Sigmoid colon (tissue), 7 donors: Measurements from ENCODE around the gene ABCC9. TPM values are rescaled to one million over a fixed set of nuclear protein-coding genes. Genes with fewer than 3 reads are reported as not detected.

Source experiments
- DNase-seq: peaks from one replicate; pipeline ENCODE4 v3.0.0-alpha.2; 2019
- H3K27ac ChIP-seq, 4 donors: fragments of 200-600 bp; sonication (generic); one replicate each; pipeline ENCODE4 v1.5.1; 2016 to 2019; ENCODE audit warnings: mild to moderate bottlenecking in 1 of 4
- H3K27me3 ChIP-seq, 3 donors: fragments of 200-600 bp; sonication (generic); one replicate each; pipeline ENCODE4 v1.5.1; 2019; ENCODE audit warnings: mild to moderate bottlenecking in 1 of 3
- H3K36me3 ChIP-seq, 4 donors: fragments of 200-600 bp; sonication (generic); one replicate each; pipeline ENCODE4 v1.5.1; 2016 to 2019
- H3K4me1 ChIP-seq, 4 donors: fragments of 200-600 bp; sonication (generic); one replicate each; pipeline ENCODE4 v1.5.1; 2017 to 2019
- H3K4me3 ChIP-seq, 4 donors: fragments of 200-600 bp; sonication (generic); one replicate each; pipeline ENCODE4 v1.5.1; 2017 to 2019; ENCODE audit warnings: mild to moderate bottlenecking in 2 of 4, moderate library complexity in 1 of 4
- H3K9me3 ChIP-seq, 4 donors: fragments of 200-600 bp in 3 of 4; sonication (generic) in 3 of 4; one replicate each; pipeline versions ENCODE4 v1.5.1 to v1.6.1; 2013 to 2019
- EP300 ChIP-seq, 4 donors: sonication (generic); formaldehyde crosslinking; IDR thresholded peaks; one replicate each; pipeline ENCODE4 v1.6.1; 2017; ENCODE audit warnings: antibody characterized with exemption in 4 of 4
- POLR2A ChIP-seq, 2 donors: fragments of 450-650 bp; IDR thresholded peaks; one replicate each; pipeline ENCODE4 v1.6.1; 2016; ENCODE audit warnings: antibody characterized with exemption in 2 of 2, mild to moderate bottlenecking in 2 of 2, moderate library complexity in 2 of 2
- POLR2AphosphoS5 ChIP-seq, 4 donors: sonication (generic); formaldehyde crosslinking; IDR thresholded peaks; one replicate each; pipeline ENCODE4 v1.6.1; 2017; ENCODE audit warnings: antibody characterized with exemption in 4 of 4
- WGBS, 2 donors: extraction: QIAGEN DNeasy Blood & Tissue Kit; methylation state at CpG; one replicate each; pipeline ENCODE4 v1.1.7; 2013; 5-methylcytosine and 5-hydroxymethylcytosine counted together
- intact Hi-C: fragments of 100-400 bp; cut with DNase I; formaldehyde crosslinking; loops from one replicate; pipeline ENCODE4 v1.15.1; 2023
- polyA plus RNA-seq, 3 donors: library from polyadenylated mRNA; stranded (reverse); fragments of 200-250 nt; gene quantifications; one replicate each; pipeline ENCODE4 v1.2.3, GENCODE V29; 2013
- small RNA-seq, 3 donors: library from RNA; depleted of rRNA; stranded (forward); fragments of <200 nt; gene quantifications; one replicate each; pipeline ENCODE3, GENCODE V24; 2016
- total RNA-seq, 4 donors: library from RNA; depleted of rRNA; stranded (reverse); fragments of >200 nt; gene quantifications; one replicate each; pipeline ENCODE4 v1.1.0, GENCODE V29; 2016
- TF ChIP-seq, protein P1 (sequence below), 4 experiments: fragments of 450-650 bp in 3 of 4; fragments of 200-600 bp in 1 of 4; IDR thresholded peaks; one replicate each; pipeline ENCODE4 v1.5.1; 2016 to 2019; ENCODE audit warnings: antibody characterized with exemption in 4 of 4, mild to moderate bottlenecking in 3 of 4, moderate library complexity in 2 of 4
- donor health status: healthy with polysubstance abuse.
- donor health status: Bipolar disorder and iron deficiency.
- donor health status: healthy.

The ABCC9 gene
- total and polyA plus RNA-seq, 7 donors: 0.23 to 39.2 (median 28.2) TPM

DNA sequence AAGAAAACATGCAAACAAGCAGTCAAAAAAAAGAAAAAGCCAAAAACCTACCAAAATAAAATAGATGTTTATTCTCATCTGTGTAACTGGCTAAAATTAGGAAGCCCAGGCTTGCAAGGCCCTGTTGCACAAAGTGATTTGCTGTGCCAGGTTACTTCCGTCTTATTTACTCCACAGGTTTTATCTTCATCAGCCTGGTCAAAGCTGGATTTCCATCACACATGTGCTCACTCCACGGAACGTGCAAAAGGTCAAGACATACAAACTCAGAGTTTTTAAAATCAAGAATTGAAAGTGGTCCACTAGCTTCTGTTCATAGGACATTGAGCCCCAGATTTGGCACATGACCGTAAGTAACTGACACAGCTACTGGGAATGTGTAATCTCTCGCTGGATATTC, 181.5 kb downstream of the ABCC9 start:
- WGBS, 2 donors: 93 to 95% methylated on average over 5 of the region's 5 CpGs
- H3K27ac ChIP-seq: no peak overlapping the region
- TF ChIP-seq POLR2AphosphoS5 (IDR thresholded peaks at IDR 0.05): no peak
- TF ChIP-seq, protein P1, sequence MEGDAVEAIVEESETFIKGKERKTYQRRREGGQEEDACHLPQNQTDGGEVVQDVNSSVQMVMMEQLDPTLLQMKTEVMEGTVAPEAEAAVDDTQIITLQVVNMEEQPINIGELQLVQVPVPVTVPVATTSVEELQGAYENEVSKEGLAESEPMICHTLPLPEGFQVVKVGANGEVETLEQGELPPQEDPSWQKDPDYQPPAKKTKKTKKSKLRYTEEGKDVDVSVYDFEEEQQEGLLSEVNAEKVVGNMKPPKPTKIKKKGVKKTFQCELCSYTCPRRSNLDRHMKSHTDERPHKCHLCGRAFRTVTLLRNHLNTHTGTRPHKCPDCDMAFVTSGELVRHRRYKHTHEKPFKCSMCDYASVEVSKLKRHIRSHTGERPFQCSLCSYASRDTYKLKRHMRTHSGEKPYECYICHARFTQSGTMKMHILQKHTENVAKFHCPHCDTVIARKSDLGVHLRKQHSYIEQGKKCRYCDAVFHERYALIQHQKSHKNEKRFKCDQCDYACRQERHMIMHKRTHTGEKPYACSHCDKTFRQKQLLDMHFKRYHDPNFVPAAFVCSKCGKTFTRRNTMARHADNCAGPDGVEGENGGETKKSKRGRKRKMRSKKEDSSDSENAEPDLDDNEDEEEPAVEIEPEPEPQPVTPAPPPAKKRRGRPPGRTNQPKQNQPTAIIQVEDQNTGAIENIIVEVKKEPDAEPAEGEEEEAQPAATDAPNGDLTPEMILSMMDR (IDR thresholded peaks at IDR 0.05): no peak
- TF ChIP-seq POLR2A (IDR thresholded peaks at IDR 0.05): no peak
- no peak for TF ChIP-seq EP300 (IDR thresholded peaks at IDR 0.05)
- no peaks in the 10 kb centered on the region for H3K4me1 ChIP-seq
- H3K4me3 ChIP-seq: no peak overlapping the region
- H3K36me3 ChIP-seq: no peaks in the 10 kb centered on the region
- no peaks in the 10 kb centered on the region for H3K9me3 ChIP-seq
- no peaks in the 10 kb centered on the region for H3K27me3 ChIP-seq
- no peak for DNase-seq
- intact Hi-C loops: no loop called here

DNA sequence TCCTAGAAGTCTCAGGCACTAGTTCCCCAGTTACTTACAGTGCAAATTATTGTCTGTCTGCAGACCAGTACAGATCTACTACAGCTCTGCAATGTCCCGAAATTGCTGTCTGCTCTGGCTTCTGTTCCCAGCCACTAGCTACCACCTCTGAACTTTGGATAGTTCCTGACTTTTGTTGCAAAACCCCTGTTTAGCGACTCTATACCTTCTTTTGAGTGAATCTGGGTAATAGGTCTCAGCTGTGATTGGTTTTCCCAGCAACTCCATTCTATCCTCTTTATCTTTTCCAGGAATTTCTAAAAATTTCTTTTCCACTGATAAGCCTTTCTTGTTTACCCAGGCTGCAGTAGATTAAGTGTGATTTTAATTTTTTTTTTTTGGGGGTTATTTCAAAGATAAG, 183.5 kb downstream of the ABCC9 start:
- TF ChIP-seq, protein P1 (IDR thresholded peaks at IDR 0.05): no peak
- no peak for TF ChIP-seq POLR2A (IDR thresholded peaks at IDR 0.05)
- TF ChIP-seq POLR2AphosphoS5 (IDR thresholded peaks at IDR 0.05): no peak
- no peak for TF ChIP-seq EP300 (IDR thresholded peaks at IDR 0.05)
- 67 to 84% methylated on average over 2 of the region's 2 CpGs for WGBS, 2 donors

DNA sequence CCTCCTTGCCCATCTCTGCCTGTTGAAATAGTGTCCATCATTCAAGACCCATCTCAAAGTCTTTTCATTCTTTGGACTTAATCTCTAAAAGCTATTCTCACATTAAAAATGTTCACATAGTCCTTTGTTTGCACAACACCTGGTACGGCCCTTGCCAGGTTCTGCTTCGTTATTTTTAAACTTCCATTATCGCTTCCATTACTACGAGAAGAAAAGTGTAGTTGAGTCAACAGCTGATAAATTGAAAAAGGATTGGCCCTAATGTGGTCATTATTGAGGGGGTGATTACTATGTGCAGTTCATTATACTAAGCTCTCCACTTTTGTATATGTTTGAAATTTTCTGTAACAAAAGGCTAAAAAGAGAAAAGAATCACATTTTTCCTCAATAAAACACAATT, 184.5 kb downstream of the ABCC9 start:
- DNase-seq: no peak
- TF ChIP-seq, protein P1 (IDR thresholded peaks at IDR 0.05): no peak
- TF ChIP-seq POLR2A (IDR thresholded peaks at IDR 0.05): no peak
- no peak for TF ChIP-seq EP300 (IDR thresholded peaks at IDR 0.05)
- no peak for TF ChIP-seq POLR2AphosphoS5 (IDR thresholded peaks at IDR 0.05)
- Histone ChIP-seq H3K9me3 (no peaks in the 10 kb centered on the region), H3K27ac (no peak overlapping the region), H3K4me1 (peaks cover 0 to 7% (median 2%) of the 10 kb centered on the region in 4 donors), H3K36me3 (no peaks in the 10 kb centered on the region), H3K27me3 (no peaks in the 10 kb centered on the region), H3K4me3 (no peak overlapping the region)
- WGBS, 2 donors: 96 to 98% methylated on average over 4 of the region's 4 CpGs
- intact Hi-C loops: no loop called here

More for the DNA sequence above, 183.5 kb downstream of the ABCC9 start:
- H3K4me3 ChIP-seq: no peak overlapping the region
- H3K27me3 ChIP-seq: no peaks in the 10 kb centered on the region
- no peak overlapping the region for H3K27ac ChIP-seq
- intact Hi-C loops: no loop called here
- no peak for DNase-seq
- H3K4me1 ChIP-seq: no peaks in the 10 kb centered on the region
- no peaks in the 10 kb centered on the region for H3K9me3 ChIP-seq
- no peaks in the 10 kb centered on the region for H3K36me3 ChIP-seq

DNA sequence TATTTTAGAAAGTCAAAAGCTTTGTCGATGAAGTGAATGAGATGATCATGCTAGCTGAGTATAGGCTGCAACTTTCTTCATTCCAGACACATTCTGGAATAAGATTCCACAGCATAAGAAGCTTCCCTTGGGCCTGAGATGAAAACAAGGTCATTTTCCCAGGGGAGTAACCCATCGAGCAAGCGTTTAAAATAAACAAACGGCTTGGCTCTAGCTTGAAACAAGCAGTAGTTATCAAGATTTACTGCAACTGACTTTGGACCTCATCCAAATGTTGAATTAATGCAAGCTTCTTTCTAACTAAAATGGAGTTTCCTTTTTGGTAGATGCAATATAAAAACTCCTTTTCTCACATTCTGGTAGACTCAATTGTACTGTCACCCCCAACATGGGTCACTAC, 189.7 kb downstream of the ABCC9 start:
- Histone ChIP-seq H3K36me3 (no peaks in the 10 kb centered on the region), H3K9me3 (no peaks in the 10 kb centered on the region), H3K4me1 (peaks cover 0 to 19% (median 11%) of the 10 kb centered on the region in 4 donors), H3K27me3 (no peaks in the 10 kb centered on the region), H3K4me3 (no peak overlapping the region), H3K27ac (peak overlapping the region in 3 of 4 donors; percentile 44 to 63 (median 55))
- DNase-seq: no peak
- no peak for TF ChIP-seq POLR2A (IDR thresholded peaks at IDR 0.05)
- TF ChIP-seq, protein P1 (IDR thresholded peaks at IDR 0.05): no peak
- TF ChIP-seq POLR2AphosphoS5 (IDR thresholded peaks at IDR 0.05): peak in 2 of 4 donors; percentile 56 to 64
- intact Hi-C loops: no loop called here
- WGBS, 2 donors: 6 to 37% methylated on average over 4 of the region's 4 CpGs

Small RNA genes lying within 50 kb of the gene (small RNA-seq; reads per million reads assigned to genes)
- gene AC008250.2: 0 reads per million in 3 donors

Other genes with a start within 250 kb of the ABCC9 start
- gene KCNJ8, start 166.7 kb downstream of the ABCC9 start, total RNA-seq: 10 to 100 TPM; 17.4 to 20.3 (median 17.8) TPM
- gene KCNJ8, start 166.7 kb downstream of the ABCC9 start, polyA plus RNA-seq: 1 to 10 TPM in 1 of 3 donors, under 1 TPM in 1, not detected in 1; 0.60 to 6.4 TPM
- gene CMAS, start 104.8 kb upstream of the ABCC9 start, total RNA-seq: 10 to 100 TPM; 23.3 to 35.1 (median 30.1) TPM
- 100 to 1,000 TPM; 121 to 226 (median 153) TPM for gene CMAS, start 104.8 kb upstream of the ABCC9 start, polyA plus RNA-seq